Upper lobe of right lung (tissue), 1 donor: ENCODE data around the gene IQSEC1. TPM values are rescaled to one million over a fixed set of nuclear protein-coding genes. Genes with fewer than 3 reads are reported as not detected.

ENCODE experiments used
- ATAC-seq: fragments of 200-7000 bp; cut with Tn5 transposase; one replicate; pipeline ENCODE4 v1.9.1; 2020; ENCODE audit warnings: mild to moderate bottlenecking, moderate library complexity
- DNase-seq: peaks from one replicate; pipeline ENCODE4 v3.0.0-alpha.2; 2020
- H3K27ac ChIP-seq: fragments of 200-600 bp; one replicate; pipeline ENCODE4 v1.8.0; 2022
- H3K27me3 ChIP-seq: fragments of 200-600 bp; one replicate; pipeline ENCODE4 v1.8.0; 2022; ENCODE audit warnings: mild to moderate bottlenecking
- H3K36me3 ChIP-seq: fragments of 200-600 bp; one replicate; pipeline ENCODE4 v1.8.0; 2022
- H3K4me1 ChIP-seq: fragments of 200-600 bp; one replicate; pipeline ENCODE4 v1.8.0; 2022
- H3K4me3 ChIP-seq: fragments of 200-600 bp; one replicate; pipeline ENCODE4 v1.8.0; 2022; ENCODE audit warnings: mild to moderate bottlenecking
- H3K9me3 ChIP-seq: fragments of 200-600 bp; one replicate; pipeline ENCODE4 v1.8.0; 2022
- intact Hi-C: fragments of 100-400 bp; cut with DNase I; formaldehyde crosslinking; loops from one replicate; pipeline ENCODE4 v1.11.0; 2022
- total RNA-seq: library from RNA; stranded (reverse); fragmentation: NEBNext Ultra II Directional; extraction: Animal tissue kit (Norgen Biotek cat#: 25700); gene quantifications from one replicate; pipeline ENCODE4 v1.2.1, GENCODE V29; 2021
- TF ChIP-seq, protein P1 (sequence below): fragments of 200-600 bp; IDR thresholded peaks from one replicate; pipeline ENCODE4 v1.8.0; 2022; ENCODE audit warnings: antibody characterized with exemption
- donor health status: DM: no; HTN: yes; CAD: no; lungs with severe emphysema.

The IQSEC1 gene
- total RNA-seq, 1 donor from 2014 or later, result 61.6 TPM

GRCh38 chr3:13102386-13103345, 29.4 kb upstream of the IQSEC1 start:
- Histone ChIP-seq H3K27ac (no peak overlapping the region), H3K9me3 (no peaks in the 10 kb centered on the region), H3K27me3 (no peaks in the 10 kb centered on the region), H3K4me1 (no peaks in the 10 kb centered on the region), H3K4me3 (no peak overlapping the region), H3K36me3 (no peaks in the 10 kb centered on the region)
- no peak for ATAC-seq
- intact Hi-C loops, result no loop called here
- TF ChIP-seq, protein P1, sequence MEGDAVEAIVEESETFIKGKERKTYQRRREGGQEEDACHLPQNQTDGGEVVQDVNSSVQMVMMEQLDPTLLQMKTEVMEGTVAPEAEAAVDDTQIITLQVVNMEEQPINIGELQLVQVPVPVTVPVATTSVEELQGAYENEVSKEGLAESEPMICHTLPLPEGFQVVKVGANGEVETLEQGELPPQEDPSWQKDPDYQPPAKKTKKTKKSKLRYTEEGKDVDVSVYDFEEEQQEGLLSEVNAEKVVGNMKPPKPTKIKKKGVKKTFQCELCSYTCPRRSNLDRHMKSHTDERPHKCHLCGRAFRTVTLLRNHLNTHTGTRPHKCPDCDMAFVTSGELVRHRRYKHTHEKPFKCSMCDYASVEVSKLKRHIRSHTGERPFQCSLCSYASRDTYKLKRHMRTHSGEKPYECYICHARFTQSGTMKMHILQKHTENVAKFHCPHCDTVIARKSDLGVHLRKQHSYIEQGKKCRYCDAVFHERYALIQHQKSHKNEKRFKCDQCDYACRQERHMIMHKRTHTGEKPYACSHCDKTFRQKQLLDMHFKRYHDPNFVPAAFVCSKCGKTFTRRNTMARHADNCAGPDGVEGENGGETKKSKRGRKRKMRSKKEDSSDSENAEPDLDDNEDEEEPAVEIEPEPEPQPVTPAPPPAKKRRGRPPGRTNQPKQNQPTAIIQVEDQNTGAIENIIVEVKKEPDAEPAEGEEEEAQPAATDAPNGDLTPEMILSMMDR, result no peak
- no peak for DNase-seq

DNA sequence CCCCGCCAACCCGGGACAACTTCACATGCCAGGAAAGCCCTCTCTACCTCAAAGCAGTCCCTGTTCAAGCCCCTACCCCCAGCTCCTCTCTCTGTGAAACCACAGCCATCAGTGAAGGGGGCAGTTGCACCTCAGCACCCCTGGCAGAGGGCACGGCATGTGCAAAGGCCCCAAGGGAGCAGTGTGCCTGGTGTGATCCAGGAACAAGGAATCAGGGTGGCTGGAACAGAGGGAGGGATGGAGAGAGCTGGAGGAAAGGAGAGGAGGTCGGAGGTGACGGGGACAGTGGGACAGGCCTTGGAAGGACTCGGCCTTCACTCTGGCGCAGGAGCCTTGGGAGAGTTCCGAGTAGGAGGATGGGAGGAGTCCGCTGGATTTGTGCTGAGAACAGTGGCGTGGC, 26.5 kb upstream of the IQSEC1 start:
- intact Hi-C loops, result loop anchor here (10.0 kb wide), 1 partner anchor 555 kb away; no protein-coding TSS in a partner anchor
- no peaks in the 10 kb centered on the region for H3K27me3 ChIP-seq
- DNase-seq, result no peak

GRCh38 chr3:13098192-13098988, 25.2 kb upstream of the IQSEC1 start:
- DNase-seq (no peak), ATAC-seq (no peak)
- Histone ChIP-seq H3K4me3 (no peak overlapping the region), H3K36me3 (no peaks in the 10 kb centered on the region), H3K9me3 (no peaks in the 10 kb centered on the region), H3K27ac (no peak overlapping the region), H3K4me1 (no peaks in the 10 kb centered on the region), H3K27me3 (no peaks in the 10 kb centered on the region)
- intact Hi-C loops, result loop anchor here (10.0 kb wide), 1 partner anchor 556 kb away; no protein-coding TSS in a partner anchor
- TF ChIP-seq, protein P1, result no peak

More for the DNA sequence above, 26.5 kb upstream of the IQSEC1 start:
- Histone ChIP-seq H3K4me3 (no peak overlapping the region), H3K4me1 (no peaks in the 10 kb centered on the region), H3K27ac (no peak overlapping the region), H3K9me3 (no peaks in the 10 kb centered on the region), H3K36me3 (no peaks in the 10 kb centered on the region)
- TF ChIP-seq, protein P1, result no peak
- no peak for ATAC-seq

GRCh38 chr3:13096356-13096755, 23.1 kb upstream of the IQSEC1 start:
- TF ChIP-seq, protein P1, result no peak
- no peaks in the 10 kb centered on the region for H3K9me3 ChIP-seq
- no peaks in the 10 kb centered on the region for H3K27me3 ChIP-seq
- DNase-seq (no peak), ATAC-seq (no peak)
- no peak overlapping the region for H3K4me3 ChIP-seq
- intact Hi-C loops, result loop anchor here (10.0 kb wide), 1 partner anchor 558 kb away; no protein-coding TSS in a partner anchor
- H3K4me1 ChIP-seq, result peaks cover 4% of the 10 kb centered on the region
- H3K36me3 ChIP-seq, result no peaks in the 10 kb centered on the region
- H3K27ac ChIP-seq, result no peak overlapping the region

DNA sequence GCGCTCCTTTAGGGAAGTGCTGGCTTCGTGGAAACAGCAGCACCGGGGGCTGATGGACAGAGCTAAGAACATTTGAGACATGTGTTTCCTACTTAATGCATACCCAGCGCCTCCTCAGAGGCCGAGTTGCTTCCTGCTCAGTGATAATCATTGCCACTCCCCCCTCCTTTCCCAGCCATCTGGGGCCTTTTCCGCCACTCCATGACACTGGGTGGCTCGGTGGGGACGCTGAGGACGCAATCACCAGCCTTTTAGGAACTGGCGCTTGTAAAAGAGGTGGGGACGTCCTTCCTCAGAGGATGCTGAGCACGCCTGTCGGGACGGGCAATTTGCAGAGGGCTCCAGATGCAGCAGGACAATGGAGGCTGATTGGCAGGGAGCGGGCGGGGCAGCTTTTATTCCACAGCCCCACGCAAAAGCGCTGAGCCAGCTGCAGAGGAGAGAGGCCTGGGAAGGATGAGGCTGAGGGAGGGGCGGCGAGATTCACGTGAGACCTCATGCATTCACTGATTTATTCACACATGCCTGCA, 22.2 kb upstream of the IQSEC1 start:
- H3K36me3 ChIP-seq, result no peaks in the 10 kb centered on the region
- intact Hi-C loops, result loop anchor here (10.0 kb wide), 1 partner anchor 559 kb away; no protein-coding TSS in a partner anchor
- H3K9me3 ChIP-seq, result no peaks in the 10 kb centered on the region
- DNase-seq, result no peak
- TF ChIP-seq, protein P1, result no peak
- no peak overlapping the region for H3K27ac ChIP-seq
- H3K4me3 ChIP-seq, result no peak overlapping the region
- H3K4me1 ChIP-seq, result peaks cover 4% of the 10 kb centered on the region
- no peak for ATAC-seq
- H3K27me3 ChIP-seq, result no peaks in the 10 kb centered on the region
